K562 (cell line): ENCODE results near the gene ITGAE. TPM values are rescaled to one million over a fixed set of nuclear protein-coding genes. Genes with fewer than 3 reads are reported as not detected.

Experiments used
- ATAC-seq: fragments of 200-7000 bp; cut with Tn5 transposase; 3 replicates; pipeline ENCODE4 v1.9.1; 2020; ENCODE audit warnings: moderate library complexity
- BruUV-seq: library from RNA; stranded (reverse); fragments of 400-500 nt; replicated peaks from 2 replicates; lab custom pipeline; 2021; lab: Mats Ljungman, UMichigan
- CTCF ChIA-PET: fragments of 300-600 bp; formaldehyde crosslinking; extraction: SDS; loops from one replicate; lab custom pipeline; 2021; ENCODE audit warnings: low intra/inter-chr PET ratio; lab: Yijun Ruan, JAX
- POLR2A ChIA-PET: fragments of 300-600, 350-650 bp; sonication (Branson Sonifier 250); formaldehyde crosslinking; extraction: SDS; loops from one replicate; lab custom pipeline; 2021; ENCODE audit warnings: antibody characterized with exemption, inconsistent platforms; lab: Yijun Ruan, JAX
- DNase-seq, 4 experiments: peaks; one replicate each; pipeline versions ENCODE4 v3.0.0 to v3.0.0-alpha.2; 2011 to 2018; ENCODE audit warnings: low spot score in 3 of 4, mixed read lengths in 3 of 4; ENCODE audit errors: extremely low read depth in 1 of 4
- FAIRE-seq: peaks from 2 replicates; lab custom pipeline; 2011; peaks lifted over from hg19 to GRCh38; lab: Jason Lieb, UNC
- H2AFZ ChIP-seq: 2 replicates; pipeline ENCODE4 v1.6.0; 2011; ENCODE audit warnings: low read depth, low read length, control low read depth, inconsistent platforms
- H3K27ac ChIP-seq: fragments of 200-600 bp; 3 replicates; pipeline ENCODE4 v1.8.0; 2011; ENCODE audit warnings: low read depth, mild to moderate bottlenecking, control low read depth, inconsistent platforms, low read length, moderate library complexity, mixed read lengths; ENCODE audit errors: extremely low read depth
- H3K27me3 ChIP-seq, 2 experiments: fragments of 300-600 bp in 1 of 2; 2 replicates in 1 of 2; 3 replicates in 1 of 2; pipeline versions ENCODE4 v1.6.0 to v1.8.0; 2011; ENCODE audit warnings: inconsistent platforms in 2 of 2, low read length in 2 of 2, mild to moderate bottlenecking in 1 of 2, mixed read lengths in 1 of 2, moderate library complexity in 1 of 2; ENCODE audit not compliant: control insufficient read depth in 2 of 2, insufficient read depth in 2 of 2
- H3K36me3 ChIP-seq: fragments of 300-600 bp; 3 replicates; pipeline ENCODE4 v1.8.0; 2011; ENCODE audit warnings: mild to moderate bottlenecking, low read length, inconsistent platforms; ENCODE audit not compliant: control insufficient read depth, insufficient read depth
- H3K4me1 ChIP-seq, 2 experiments: fragments of 200-600 bp in 1 of 2; replicated peaks in 1 of 2; 2 replicates in 1 of 2; 3 replicates in 1 of 2; pipeline versions ENCODE4 v1.5.1 to v1.8.0; 2011; ENCODE audit warnings: inconsistent platforms in 2 of 2, low read length in 2 of 2, mild to moderate bottlenecking in 1 of 2, mixed read lengths in 1 of 2, moderate library complexity in 1 of 2; ENCODE audit not compliant: control insufficient read depth in 2 of 2, insufficient read depth in 2 of 2
- H3K4me2 ChIP-seq: 2 replicates; pipeline ENCODE4 v1.6.1; 2011; ENCODE audit warnings: low read length, control low read depth, inconsistent platforms, mixed read lengths; ENCODE audit not compliant: insufficient read depth
- H3K4me3 ChIP-seq: fragments of 200-600 bp; sonication (generic), shearing (Covaris generic); 2 replicates; pipeline ENCODE4 v1.5.1; 2016; ENCODE audit warnings: control low read depth, inconsistent platforms
- H3K79me2 ChIP-seq: fragments of 200-600 bp; 3 replicates; pipeline ENCODE4 v1.8.0; 2011; ENCODE audit warnings: low read length, inconsistent platforms; ENCODE audit not compliant: control insufficient read depth, insufficient read depth
- H3K9ac ChIP-seq, 2 experiments: 2 replicates each; pipeline versions ENCODE4 v1.6.0 to v1.6.1; 2011; ENCODE audit warnings: low read depth in 2 of 2, low read length in 2 of 2, control low read depth in 1 of 2, inconsistent platforms in 1 of 2, mild to moderate bottlenecking in 1 of 2, mixed read lengths in 1 of 2; ENCODE audit not compliant: insufficient read depth in 1 of 2
- H3K9me1 ChIP-seq: one replicate; pipeline ENCODE4 v1.6.0; 2011; ENCODE audit warnings: inconsistent platforms, mild to moderate bottlenecking, low read length, moderate library complexity; ENCODE audit not compliant: control insufficient read depth, insufficient read depth
- H3K9me3 ChIP-seq: replicated peaks from 2 replicates; pipeline ENCODE4 v1.5.1; 2011; ENCODE audit warnings: low read depth, low read length, inconsistent platforms; ENCODE audit not compliant: control insufficient read depth, insufficient read depth
- H4K20me1 ChIP-seq: replicated peaks from 2 replicates; pipeline ENCODE4 v1.6.1; 2011; ENCODE audit warnings: low read length, inconsistent platforms, mixed read lengths; ENCODE audit not compliant: control insufficient read depth, insufficient read depth
- BCL6 ChIP-seq: fragments of 250-450 bp; sonication (Bioruptor Pico); IDR thresholded peaks from 2 replicates; pipeline ENCODE4 v1.4.0; 2020
- CSDE1 ChIP-seq, 2 experiments: fragments of 450-650 bp; IDR thresholded peaks; 2 replicates each; pipeline ENCODE4 v1.6.1; 2016; ENCODE audit warnings: mild to moderate bottlenecking in 1 of 2
- ELK3 ChIP-seq: fragments of 450-650 bp; formaldehyde crosslinking; IDR thresholded peaks from 2 replicates; pipeline ENCODE4 v1.4.0; 2020; ENCODE audit warnings: mild to moderate bottlenecking
- NR3C1 ChIP-seq: sonication (generic); formaldehyde crosslinking; IDR thresholded peaks from 2 replicates; pipeline ENCODE4 v1.8.1; 2022; ENCODE audit warnings: missing genetic modification reagents
- POLR2B ChIP-seq: fragments of 450-650 bp; IDR thresholded peaks from 2 replicates; pipeline ENCODE4 v1.6.1; 2018; ENCODE audit warnings: low read depth; ENCODE audit not compliant: partially characterized antibody
- ZBTB7A ChIP-seq: IDR thresholded peaks from 2 replicates; pipeline ENCODE4 v1.6.1; 2011; ENCODE audit warnings: low read depth, mild to moderate bottlenecking, low read length, moderate library complexity, borderline replicate concordance; ENCODE audit not compliant: control insufficient read depth
- ZNF551 ChIP-seq: fragments of 250-450 bp; sonication (Bioruptor Pico); IDR thresholded peaks from 2 replicates; pipeline ENCODE4 v1.5.0; 2021; ENCODE audit warnings: mild to moderate bottlenecking, moderate library complexity
- WGBS: fragments of 100-300 bp; shearing (Covaris generic); methylation state at CpG from one replicate; pipeline ENCODE4 v1.1.6; 2016; ENCODE audit warnings: low coverage, mixed read lengths; ENCODE audit not compliant: insufficient coverage; ENCODE audit errors: missing lambda C conversion rate; 5-methylcytosine and 5-hydroxymethylcytosine counted together
- in situ Hi-C: fragments of 300-500 bp; cut with MboI; formaldehyde crosslinking; loops from 4 replicates; pipeline ENCODE4 v1.15.0; 2018; ENCODE audit warnings: inconsistent platforms, mixed read lengths
- intact Hi-C: fragments of 100-400 bp; cut with micrococcal nuclease; formaldehyde crosslinking; loops from 2 replicates; pipeline ENCODE4 v1.14.2; 2022
- polyA plus RNA-seq, 8 experiments: library from polyadenylated mRNA; depleted of rRNA in 4 of 8; stranded (reverse) in 5 of 8; unstranded in 3 of 8; fragments of >200 nt; fragmentation: Nextera tagmentation in 2 of 8; fragmentation: Illumina TruSeq in 1 of 8; extraction: Ambion mirVana in 2 of 8; extraction: Trizol in 1 of 8; gene quantifications; 2 replicates each; pipeline versions ENCODE4 v1.2.1 to v1.2.3, GENCODE V29; 2011 to 2014; ENCODE audit warnings: inconsistent platforms in 1 of 8, missing spikeins in 1 of 8
- total RNA-seq, 7 experiments: library from RNA; depleted of rRNA in 6 of 7; stranded (reverse); fragments of >200 nt in 6 of 7; fragmentation: Illumina TruSeq in 2 of 7; extraction: Trizol in 2 of 7; gene quantifications; 2 replicates each; pipeline versions ENCODE4 v1.2.1 to v1.2.3, GENCODE V29; 2011 to 2021; ENCODE audit warnings: low replicate concordance in 1 of 7

The ITGAE gene
- total and polyA plus RNA-seq, 9 of the 15 experiments (the other 6 are each of a cell fraction or from before 2014, with no cell fraction given): 14.8 to 160 (median 27.0) TPM

DNA sequence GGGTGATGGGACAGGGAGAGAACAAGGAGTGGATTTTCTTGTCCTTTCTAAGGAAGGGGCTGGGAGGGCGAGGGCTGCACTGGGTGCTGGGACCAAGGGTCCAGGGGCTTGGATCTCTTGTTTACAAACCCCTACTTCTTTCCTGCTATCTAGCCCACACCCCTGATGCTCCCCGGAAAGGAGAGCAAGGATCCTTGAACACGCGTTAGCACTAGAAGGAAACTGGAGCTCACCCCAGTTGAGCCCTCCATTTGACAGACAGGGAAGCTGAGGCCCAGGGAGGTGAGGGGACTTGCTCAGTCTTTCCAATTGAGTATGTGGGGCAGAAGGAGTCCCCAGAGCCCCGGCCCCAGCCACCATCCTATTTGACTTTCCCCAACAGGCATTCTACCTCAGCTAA lies 4.6 kb upstream of the ITGAE start:
- FAIRE-seq (no peak), DNase-seq (no peak)
- H4K20me1 ChIP-seq: no peaks in the 10 kb centered on the region
- no peak overlapping the region for H2AFZ ChIP-seq
- no peak overlapping the region for H3K9ac ChIP-seq
- 90% methylated on average over 2 of the region's 5 CpGs for WGBS
- H3K27me3 ChIP-seq: no peaks in the 10 kb centered on the region
- H3K27ac ChIP-seq: no peak overlapping the region
- BruUV-seq: no TSS peak
- CTCF ChIA-PET: no interaction called here
- 0 out of 5 replicates have a peak, but pooled peaks cover 0 to 2% of the 10 kb centered on the region in 2 experiments for H3K4me1 ChIP-seq
- POLR2A ChIA-PET: interaction anchor here (0.6 kb wide), 1 partner anchor 103 kb away, joined by 4 read pairs; no protein-coding TSS in a partner anchor
- peaks cover 33% of the 10 kb centered on the region; the same call in 2 of the 3 replicates for H3K36me3 ChIP-seq
- no peaks in the 10 kb centered on the region for H3K79me2 ChIP-seq
- no peak overlapping the region for H3K4me2 ChIP-seq
- H3K9me3 ChIP-seq: no peaks in the 10 kb centered on the region
- H3K9me1 ChIP-seq: no peaks in the 10 kb centered on the region
- TF ChIP-seq BCL6 (CRISPR knock-in tag) (no peak), ZNF551 (no peak), NR3C1 (CRISPR knock-in tag) (no peak), ELK3 (CRISPR knock-in tag) (no peak), ZBTB7A (no peak), CSDE1 (IDR thresholded peaks at IDR 0.05) (no peak), POLR2B (no peak)
- TF ChIP-seq, all 486 proteins: peak for 0
- in situ Hi-C loops: no loop called here
- no peak overlapping the region for H3K4me3 ChIP-seq
- intact Hi-C loops: no loop called here
- ATAC-seq: no peak
